Muscle layer of duodenum (tissue), 2 donors: Measurements from ENCODE around the gene RANBP9.

ENCODE experiments used
- H3K27ac ChIP-seq: one replicate; pipeline ENCODE4 v1.7.0; 2013; ENCODE audit warnings: mild to moderate bottlenecking, low read length
- H3K27me3 ChIP-seq: one replicate; pipeline ENCODE4 v1.7.0; 2013; ENCODE audit warnings: low read depth, mild to moderate bottlenecking, control low read depth, low read length
- H3K36me3 ChIP-seq, 2 donors: one replicate each; pipeline ENCODE4 v1.7.0; 2013; ENCODE audit warnings: low read length in 2 of 2, control low read depth in 1 of 2, mild to moderate bottlenecking in 1 of 2; ENCODE audit not compliant: insufficient read depth in 2 of 2, control insufficient read depth in 1 of 2
- H3K4me1 ChIP-seq, 2 donors: one replicate each; pipeline ENCODE4 v1.7.0; 2013; ENCODE audit warnings: low read length in 2 of 2, mild to moderate bottlenecking in 2 of 2, control low read depth in 1 of 2, moderate library complexity in 1 of 2; ENCODE audit not compliant: insufficient read depth in 2 of 2, control insufficient read depth in 1 of 2
- H3K4me3 ChIP-seq, 2 donors: one replicate each; pipeline ENCODE4 v1.7.0; 2013; ENCODE audit warnings: low read length in 2 of 2, low read depth in 1 of 2, mild to moderate bottlenecking in 1 of 2
- H3K9me3 ChIP-seq, 2 donors: one replicate each; pipeline ENCODE4 v1.7.0; 2013; ENCODE audit warnings: low read length in 2 of 2, control low read depth in 1 of 2, mild to moderate bottlenecking in 1 of 2; ENCODE audit not compliant: control insufficient read depth in 1 of 2
- donor health status: healthy.

RANBP9 gene

GRCh38 chr6:13574571-13575376 lies 136.9 kb downstream of the RANBP9 start, which contains the start of gene SIRT5:
SIRT5 (plus strand) TSS chr6:13574601; CDS start chr6:13584111, 9,510 bp downstream.
- peak within 1 kb of the TSS; percentile 70 to 81 for H3K4me3 ChIP-seq
- no peaks in the 10 kb centered on the region for H3K9me3 ChIP-seq
- H3K27ac ChIP-seq: peak within 1 kb of the TSS; percentile 94
- H3K27me3 ChIP-seq: no peaks in the 10 kb centered on the region
- peaks cover 3 to 6% of the 10 kb centered on the region in 2 donors for H3K4me1 ChIP-seq
- H3K36me3 ChIP-seq: peaks cover 0 to 4% of the 10 kb centered on the region in 2 donors

GRCh38 chr6:13574149-13574570 lies 137.5 kb downstream of the RANBP9 start:
- Histone ChIP-seq H3K27ac (peak overlapping the region; percentile 94), H3K9me3 (no peaks in the 10 kb centered on the region), H3K27me3 (no peaks in the 10 kb centered on the region), H3K4me1 (peaks cover 3 to 6% of the 10 kb centered on the region in 2 donors), H3K4me3 (peak overlapping the region; percentile 70 to 78), H3K36me3 (no peaks in the 10 kb centered on the region)

- H3K4me1 ChIP-seq: peaks cover 3 to 6% of the 10 kb centered on the region in 2 donors
- H3K36me3 ChIP-seq: no peaks in the 10 kb centered on the region
- peak overlapping the region; percentile 70 to 81 for H3K4me3 ChIP-seq
- no peaks in the 10 kb centered on the region for H3K27me3 ChIP-seq
- H3K9me3 ChIP-seq: no peaks in the 10 kb centered on the region
- peak overlapping the region; percentile 89 for H3K27ac ChIP-seq
These were observed 137.9 kb downstream of the RANBP9 start for GRCh38 chr6:13573669-13574110.

GRCh38 chr6:13572951-13573654 lies 138.5 kb downstream of the RANBP9 start:
- peak overlapping the region; percentile 89 for H3K27ac ChIP-seq
- H3K27me3 ChIP-seq: no peaks in the 10 kb centered on the region
- H3K4me1 ChIP-seq: peaks cover 3 to 6% of the 10 kb centered on the region in 2 donors
- H3K9me3 ChIP-seq: no peaks in the 10 kb centered on the region
- no peaks in the 10 kb centered on the region for H3K36me3 ChIP-seq
- peak overlapping the region; percentile 70 to 81 for H3K4me3 ChIP-seq

DNA sequence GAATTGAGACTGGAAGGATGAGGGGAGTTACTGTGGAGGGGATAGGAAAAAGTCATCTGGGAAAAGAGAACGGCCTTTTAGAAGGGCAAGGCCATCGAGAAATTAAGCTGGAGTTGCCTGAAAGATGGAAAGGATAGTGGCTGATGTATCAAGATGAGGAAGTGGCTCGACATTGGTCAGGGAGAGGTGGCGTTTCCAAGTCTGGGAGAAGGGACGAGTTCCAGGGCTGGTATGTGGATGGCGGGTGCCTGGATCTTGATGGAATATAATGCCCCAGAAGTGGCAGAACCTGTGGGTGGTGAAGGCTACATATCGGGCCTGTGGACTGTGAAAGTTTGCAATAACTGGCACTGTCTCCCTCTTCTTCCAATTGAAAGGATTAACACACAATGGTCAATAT lies 139.4 kb downstream of the RANBP9 start:
- Histone ChIP-seq H3K9me3 (no peaks in the 10 kb centered on the region), H3K4me3 (no peak overlapping the region), H3K27me3 (no peaks in the 10 kb centered on the region), H3K4me1 (peaks cover 3 to 6% of the 10 kb centered on the region in 2 donors), H3K36me3 (no peaks in the 10 kb centered on the region), H3K27ac (no peak overlapping the region)
